GM19328 (cell line): ENCODE measurements around the gene PCDHGA8.
"Not testable (repeated sequence)": the region's sequence is repeated elsewhere in the genome, so short reads cannot be mapped to it uniquely, and the experiment has no call there.

Experiments
- ATAC-seq: cut with Tn5 transposase; IDR thresholded peaks from one replicate; pipeline ENCODE4 v1.9.1; 2021; ENCODE audit warnings: mild to moderate bottlenecking, moderate library complexity; ENCODE audit not compliant: unreplicated experiment

PCDHGA8 gene

DNA sequence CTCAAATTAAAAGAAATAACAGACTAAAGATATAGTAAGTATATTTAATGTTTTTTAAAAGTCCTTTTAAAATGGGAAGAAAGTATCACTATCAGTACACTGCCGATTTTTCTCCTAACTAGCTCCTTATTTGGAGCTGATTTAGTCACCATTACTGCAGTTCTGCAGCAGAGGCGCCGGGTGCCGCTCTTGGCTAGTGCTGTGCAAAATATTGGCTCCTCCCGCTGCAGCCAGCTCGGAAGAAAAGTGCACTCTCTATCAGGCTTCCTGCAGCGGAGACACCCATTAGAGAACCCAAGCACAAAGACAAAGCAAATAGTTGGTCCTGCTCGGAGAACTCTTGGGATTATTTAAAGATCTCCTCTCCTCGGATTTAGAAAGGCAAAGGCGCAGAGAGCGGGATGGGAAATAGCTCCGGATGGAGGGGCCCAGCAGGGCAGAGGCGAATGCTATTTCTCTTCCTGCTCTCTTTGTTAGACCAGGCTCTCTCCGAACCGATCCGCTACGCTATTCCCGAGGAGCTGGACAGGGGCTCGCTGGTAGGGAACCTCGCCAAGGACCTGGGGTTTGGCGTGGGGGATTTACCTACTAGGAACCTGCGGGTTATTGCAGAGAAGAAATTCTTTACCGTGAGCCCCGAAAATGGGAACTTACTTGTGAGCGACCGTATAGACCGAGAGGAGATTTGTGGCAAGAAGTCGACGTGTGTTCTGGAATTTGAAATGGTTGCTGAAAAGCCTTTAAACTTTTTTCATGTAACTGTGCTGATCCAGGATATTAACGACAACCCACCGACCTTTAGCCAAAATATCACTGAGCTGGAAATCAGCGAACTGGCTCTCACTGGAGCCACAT, 22.2 kb upstream of the PCDHGA8 start, which contains the start of gene PCDHGB3:
Gene PCDHGB3, plus strand, starts transcription at position 249 of the 855 bp plus-strand sequence. Its CDS starts 153 bp downstream, at position 402.
- ATAC-seq, result peak; percentile 65

- ATAC-seq, result no peak
Observed at GRCh38 chr5:141371572-141372475, 20.6 kb upstream of the PCDHGA8 start.

- ATAC-seq, result no peak
Observed at GRCh38 chr5:141373673-141374317, 18.6 kb upstream of the PCDHGA8 start, which contains the start of gene PCDHGA6. PCDHGA6 (plus strand) TSS chr5:141373891; CDS start chr5:141374084, 193 bp downstream.

DNA sequence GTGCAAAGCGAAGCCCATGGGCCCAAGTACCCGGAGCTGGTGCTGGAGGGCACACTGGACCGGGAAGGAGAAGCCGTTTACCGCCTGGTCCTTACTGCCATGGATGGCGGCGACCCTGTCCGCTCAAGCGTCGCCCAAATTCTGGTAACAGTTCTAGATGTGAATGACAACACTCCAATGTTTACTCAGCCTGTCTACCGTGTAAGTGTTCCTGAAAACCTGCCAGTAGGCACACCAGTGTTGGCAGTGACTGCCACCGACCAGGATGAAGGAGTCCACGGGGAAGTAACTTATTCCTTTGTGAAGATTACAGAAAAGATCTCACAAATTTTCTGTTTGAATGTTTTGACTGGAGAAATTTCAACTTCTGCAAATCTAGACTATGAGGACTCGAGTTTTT, 17.8 kb upstream of the PCDHGA8 start:
- no peak for ATAC-seq

DNA sequence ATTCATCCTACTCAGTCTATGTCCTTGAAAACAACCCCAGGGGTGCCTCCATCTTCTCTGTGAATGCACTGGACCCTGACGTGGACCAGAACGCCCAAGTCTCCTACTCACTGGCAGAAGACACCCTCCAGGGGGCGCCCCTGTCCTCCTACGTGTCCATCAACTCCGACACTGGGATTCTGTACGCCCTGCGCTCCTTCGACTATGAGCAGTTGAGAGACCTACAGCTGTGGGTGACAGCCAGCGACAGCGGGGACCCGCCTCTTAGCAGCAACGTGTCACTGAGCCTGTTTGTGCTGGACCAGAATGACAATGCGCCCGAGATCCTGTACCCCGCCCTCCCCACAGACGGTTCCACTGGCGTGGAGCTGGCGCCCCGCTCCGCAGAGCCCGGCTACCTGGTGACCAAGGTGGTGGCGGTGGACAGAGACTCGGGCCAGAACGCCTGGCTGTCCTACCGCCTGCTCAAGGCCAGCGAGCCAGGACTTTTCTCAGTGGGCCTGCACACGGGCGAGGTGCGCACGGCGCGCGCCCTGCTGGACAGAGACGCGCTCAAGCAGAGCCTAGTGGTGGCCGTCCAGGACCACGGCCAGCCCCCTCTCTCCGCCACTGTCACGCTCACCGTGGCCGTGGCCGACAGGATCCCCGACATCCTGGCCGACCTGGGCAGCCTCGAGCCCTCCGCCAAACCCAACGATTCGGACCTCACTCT, 16.8 kb upstream of the PCDHGA8 start:
- not testable (repeated sequence) for ATAC-seq

DNA sequence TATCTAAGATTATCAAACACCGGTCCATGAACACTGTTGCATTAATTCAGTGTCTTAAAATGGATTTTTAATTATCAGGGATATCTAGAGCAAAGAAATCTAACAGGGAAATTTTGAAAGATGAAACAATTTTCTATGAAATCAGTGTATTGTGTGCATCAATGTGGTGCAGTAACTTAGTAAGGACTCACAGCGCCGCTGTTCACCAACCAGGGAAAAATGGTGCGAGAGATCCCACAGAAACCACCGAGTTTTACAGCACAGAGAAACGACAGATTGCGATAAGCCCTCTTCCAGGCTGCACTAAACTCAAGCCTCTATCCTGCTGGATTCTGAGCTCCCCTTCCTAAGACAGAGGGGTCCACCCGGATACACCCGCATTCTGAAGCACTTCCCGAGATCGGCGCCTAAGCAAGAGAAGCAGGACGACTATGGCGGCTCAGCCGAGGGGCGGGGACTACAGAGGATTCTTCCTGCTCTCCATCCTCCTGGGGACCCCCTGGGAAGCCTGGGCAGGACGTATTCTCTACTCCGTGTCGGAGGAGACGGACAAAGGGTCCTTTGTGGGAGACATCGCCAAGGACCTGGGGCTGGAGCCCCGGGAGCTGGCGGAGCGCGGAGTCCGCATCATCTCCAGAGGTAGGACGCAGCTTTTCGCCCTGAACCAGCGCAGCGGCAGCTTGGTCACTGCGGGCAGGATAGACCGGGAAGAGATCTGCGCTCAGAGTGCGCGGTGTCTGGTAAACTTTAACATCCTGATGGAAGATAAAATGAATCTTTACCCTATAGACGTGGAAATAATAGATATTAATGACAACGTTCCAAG, 9.8 kb upstream of the PCDHGA8 start, which contains the start of gene PCDHGA7:
Gene PCDHGA7, plus strand, starts transcription at position 274 of the 826 bp plus-strand sequence. Its CDS starts 158 bp downstream, at position 432.
- no peak for ATAC-seq

GRCh38 chr5:141383345-141383744, 9.1 kb upstream of the PCDHGA8 start:
- ATAC-seq, result no peak

DNA sequence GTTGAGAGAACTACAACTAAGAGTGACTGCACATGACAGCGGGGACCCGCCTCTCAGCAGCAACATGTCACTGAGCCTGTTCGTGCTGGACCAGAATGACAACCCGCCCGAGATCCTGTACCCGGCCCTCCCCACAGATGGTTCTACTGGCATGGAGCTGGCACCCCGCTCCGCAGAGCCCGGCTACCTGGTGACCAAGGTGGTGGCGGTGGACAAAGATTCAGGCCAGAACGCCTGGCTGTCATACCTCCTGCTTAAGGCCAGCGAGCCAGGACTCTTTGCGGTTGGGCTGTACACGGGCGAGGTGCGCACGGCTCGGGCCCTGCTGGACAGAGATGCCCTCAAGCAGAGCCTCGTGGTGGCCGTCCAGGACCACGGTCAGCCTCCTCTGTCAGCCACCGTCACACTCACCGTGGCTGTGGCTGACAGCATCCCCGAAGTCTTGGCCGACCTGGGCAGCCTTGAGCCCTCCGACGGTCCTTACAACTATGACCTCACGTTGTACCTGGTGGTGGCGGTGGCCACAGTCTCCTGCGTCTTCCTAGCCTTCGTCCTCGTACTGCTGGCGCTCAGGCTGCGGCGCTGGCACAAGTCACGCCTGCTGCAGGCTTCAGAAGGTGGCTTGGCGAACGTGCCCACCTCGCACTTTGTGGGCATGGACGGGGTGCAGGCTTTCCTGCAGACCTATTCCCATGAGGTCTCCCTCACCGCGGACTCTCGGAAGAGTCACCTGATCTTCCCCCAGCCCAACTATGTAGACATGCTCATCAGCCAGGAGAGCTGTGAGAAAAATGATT, 7.8 kb upstream of the PCDHGA8 start:
- ATAC-seq, result no peak

- not testable (repeated sequence) for ATAC-seq
Observed at GRCh38 chr5:141387557-141388311, 4.7 kb upstream of the PCDHGA8 start, which contains the start of gene PCDHGB4. PCDHGB4 (plus strand) TSS chr5:141387698; CDS start chr5:141387885, 187 bp downstream.

DNA sequence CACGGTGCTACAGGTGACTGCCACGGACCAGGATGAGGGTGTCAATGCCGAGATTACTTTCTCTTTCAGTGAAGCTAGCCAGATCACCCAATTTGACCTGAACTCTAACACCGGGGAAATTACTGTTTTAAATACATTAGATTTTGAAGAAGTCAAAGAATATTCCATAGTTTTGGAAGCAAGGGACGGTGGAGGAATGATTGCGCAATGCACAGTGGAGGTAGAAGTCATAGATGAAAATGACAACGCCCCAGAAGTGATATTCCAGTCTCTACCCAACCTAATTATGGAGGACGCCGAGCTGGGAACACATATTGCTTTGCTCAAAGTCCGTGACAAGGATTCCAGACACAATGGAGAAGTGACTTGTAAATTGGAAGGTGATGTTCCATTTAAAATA, 3.8 kb upstream of the PCDHGA8 start:
- no peak for ATAC-seq

DNA sequence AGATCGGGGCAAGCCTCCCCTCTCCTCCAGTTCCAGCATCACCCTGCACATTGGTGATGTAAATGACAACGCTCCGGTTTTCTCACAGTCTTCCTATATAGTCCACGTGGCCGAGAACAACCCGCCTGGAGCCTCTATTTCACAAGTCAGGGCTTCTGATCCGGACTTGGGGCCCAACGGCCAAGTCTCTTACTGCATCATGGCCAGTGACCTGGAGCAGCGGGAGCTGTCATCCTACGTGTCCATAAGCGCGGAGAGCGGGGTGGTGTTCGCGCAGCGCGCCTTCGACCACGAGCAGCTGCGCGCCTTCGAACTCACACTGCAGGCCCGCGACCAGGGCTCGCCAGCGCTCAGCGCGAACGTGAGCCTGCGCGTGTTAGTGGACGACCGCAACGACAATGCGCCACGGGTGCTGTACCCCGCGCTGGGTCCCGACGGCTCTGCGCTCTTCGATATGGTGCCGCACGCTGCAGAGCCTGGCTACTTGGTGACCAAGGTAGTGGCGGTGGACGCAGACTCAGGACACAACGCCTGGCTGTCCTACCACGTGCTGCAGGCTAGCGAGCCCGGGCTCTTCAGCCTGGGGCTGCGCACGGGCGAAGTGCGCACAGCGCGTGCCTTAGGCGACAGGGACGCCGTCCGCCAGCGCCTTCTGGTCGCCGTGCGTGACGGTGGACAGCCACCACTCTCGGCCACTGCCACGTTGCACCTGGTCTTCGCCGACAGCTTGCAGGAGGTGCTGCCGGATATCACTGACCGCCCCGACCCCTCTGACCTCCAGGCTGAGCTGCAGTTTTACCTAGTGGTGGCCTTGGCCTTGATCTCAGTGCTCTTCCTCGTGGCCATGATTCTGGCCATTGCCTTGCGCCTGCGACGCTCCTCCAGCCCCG, 3.0 kb upstream of the PCDHGA8 start:
- no peak for ATAC-seq

GRCh38 chr5:141393267-141393666, 834 bp downstream of the PCDHGA8 start:
- ATAC-seq, result no peak

DNA sequence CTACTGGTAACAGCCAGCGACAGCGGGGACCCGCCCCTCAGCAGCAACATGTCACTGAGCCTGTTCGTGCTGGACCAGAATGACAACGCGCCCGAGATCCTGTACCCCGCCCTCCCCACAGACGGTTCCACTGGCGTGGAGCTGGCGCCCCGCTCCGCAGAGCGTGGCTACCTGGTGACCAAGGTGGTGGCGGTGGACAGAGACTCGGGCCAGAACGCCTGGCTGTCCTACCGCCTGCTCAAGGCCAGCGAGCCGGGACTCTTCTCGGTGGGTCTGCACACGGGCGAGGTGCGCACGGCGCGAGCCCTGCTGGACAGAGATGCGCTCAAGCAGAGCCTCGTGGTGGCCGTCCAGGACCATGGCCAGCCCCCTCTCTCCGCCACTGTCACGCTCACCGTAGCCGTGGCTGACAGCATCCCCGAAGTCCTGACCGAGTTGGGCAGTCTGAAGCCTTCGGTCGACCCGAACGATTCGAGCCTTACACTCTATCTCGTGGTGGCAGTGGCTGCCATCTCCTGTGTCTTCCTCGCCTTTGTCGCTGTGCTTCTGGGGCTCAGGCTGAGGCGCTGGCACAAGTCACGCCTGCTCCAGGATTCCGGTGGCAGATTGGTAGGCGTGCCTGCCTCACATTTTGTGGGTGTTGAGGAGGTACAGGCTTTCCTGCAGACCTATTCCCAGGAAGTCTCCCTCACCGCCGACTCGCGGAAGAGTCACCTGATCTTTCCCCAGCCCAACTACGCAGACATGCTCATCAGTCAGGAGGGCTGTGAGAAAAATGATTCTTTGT, 2.2 kb downstream of the PCDHGA8 start:
- ATAC-seq, result not testable (repeated sequence)

GRCh38 chr5:141397756-141398551, 5.5 kb downstream of the PCDHGA8 start, which contains the start of gene PCDHGB5:
PCDHGB5 (plus strand) TSS chr5:141397947; CDS start chr5:141398128, 181 bp downstream.
- peak; percentile 93 for ATAC-seq

GRCh38 chr5:141398608-141399007, 6.2 kb downstream of the PCDHGA8 start:
- ATAC-seq, result no peak
